Fibroblast of the aortic adventitia (primary cell): ENCODE data around the gene KRTAP10-8. TPM values are rescaled to one million over a fixed set of nuclear protein-coding genes. Genes with fewer than 3 reads are reported as not detected.
A peak's percentile ranks its signal among the peaks of the same experiment; 100 is the strongest.
"Not testable (repeated sequence)": the region's sequence is repeated elsewhere in the genome, so short reads cannot be mapped to it uniquely, and the experiment has no call there.

Experiments
- DNase-seq: peaks from one replicate; pipeline ENCODE4 v3.0.0-alpha.2; 2010; ENCODE audit warnings: low read depth
- H3K4me3 ChIP-seq: 2 replicates; pipeline ENCODE4 v1.5.1; 2011; ENCODE audit warnings: low read depth, mild to moderate bottlenecking, control low read depth, low read length, moderate library complexity
- total RNA-seq: library from RNA; depleted of rRNA; stranded (reverse); fragments of >200 nt; gene quantifications from 2 replicates; pipeline ENCODE4 v1.2.3, GENCODE V29; 2012; ENCODE audit warnings: low replicate concordance
- TF ChIP-seq, protein P1 (sequence below): IDR thresholded peaks from 2 replicates; pipeline ENCODE4 v1.5.1; 2011; ENCODE audit warnings: mild to moderate bottlenecking, low read length, control low read depth, inconsistent platforms; ENCODE audit not compliant: insufficient read depth

The KRTAP10-8 gene
- total RNA-seq, 1 donor = not detected

DNA sequence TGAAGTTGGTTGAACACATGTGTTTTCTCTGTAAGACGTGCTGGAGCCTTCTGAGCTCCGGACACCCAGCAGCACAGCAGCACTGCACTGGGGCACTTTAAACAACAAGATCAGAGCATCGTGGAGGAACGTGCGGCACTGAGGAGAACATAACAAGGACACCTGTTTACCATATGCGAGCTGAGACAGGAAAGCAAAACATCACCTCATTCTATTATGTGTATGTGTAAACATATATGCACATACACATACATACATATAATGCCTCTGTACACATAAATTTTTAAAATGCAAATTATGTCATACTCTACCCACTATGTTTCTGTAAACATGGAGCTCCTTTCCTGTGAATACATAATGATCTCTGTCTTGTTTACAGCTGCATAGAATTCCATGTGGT lies 16.4 kb upstream of the KRTAP10-8 start:
- no peak overlapping the region for H3K4me3 ChIP-seq
- no peak for DNase-seq
- TF ChIP-seq, protein P1, sequence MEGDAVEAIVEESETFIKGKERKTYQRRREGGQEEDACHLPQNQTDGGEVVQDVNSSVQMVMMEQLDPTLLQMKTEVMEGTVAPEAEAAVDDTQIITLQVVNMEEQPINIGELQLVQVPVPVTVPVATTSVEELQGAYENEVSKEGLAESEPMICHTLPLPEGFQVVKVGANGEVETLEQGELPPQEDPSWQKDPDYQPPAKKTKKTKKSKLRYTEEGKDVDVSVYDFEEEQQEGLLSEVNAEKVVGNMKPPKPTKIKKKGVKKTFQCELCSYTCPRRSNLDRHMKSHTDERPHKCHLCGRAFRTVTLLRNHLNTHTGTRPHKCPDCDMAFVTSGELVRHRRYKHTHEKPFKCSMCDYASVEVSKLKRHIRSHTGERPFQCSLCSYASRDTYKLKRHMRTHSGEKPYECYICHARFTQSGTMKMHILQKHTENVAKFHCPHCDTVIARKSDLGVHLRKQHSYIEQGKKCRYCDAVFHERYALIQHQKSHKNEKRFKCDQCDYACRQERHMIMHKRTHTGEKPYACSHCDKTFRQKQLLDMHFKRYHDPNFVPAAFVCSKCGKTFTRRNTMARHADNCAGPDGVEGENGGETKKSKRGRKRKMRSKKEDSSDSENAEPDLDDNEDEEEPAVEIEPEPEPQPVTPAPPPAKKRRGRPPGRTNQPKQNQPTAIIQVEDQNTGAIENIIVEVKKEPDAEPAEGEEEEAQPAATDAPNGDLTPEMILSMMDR = no peak

- DNase-seq = peak; percentile 22
- no peak overlapping the region for H3K4me3 ChIP-seq
- TF ChIP-seq, protein P1 = no peak
Measured at GRCh38 chr21:44596068-44596725, 15.7 kb upstream of the KRTAP10-8 start.

DNA sequence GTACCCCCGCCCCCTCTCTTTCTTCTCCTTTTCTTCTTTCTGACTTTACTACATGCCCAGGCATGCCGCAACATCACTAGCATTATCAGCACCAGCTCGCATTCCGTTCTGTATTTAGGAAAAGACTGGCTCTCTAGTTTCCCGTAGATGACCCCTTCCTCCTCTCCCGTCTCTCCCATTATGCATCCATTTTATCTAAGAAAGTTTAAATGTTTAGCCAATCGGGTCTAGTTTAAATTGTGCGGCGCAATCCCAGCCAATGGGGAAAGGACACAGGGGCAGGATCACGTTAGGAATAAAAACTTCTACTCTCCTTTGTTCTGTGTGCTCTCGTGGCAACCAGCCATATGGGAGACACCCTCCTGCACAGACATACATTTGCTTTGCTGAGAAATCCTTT lies 13.8 kb upstream of the KRTAP10-8 start:
- no peak overlapping the region for H3K4me3 ChIP-seq
- TF ChIP-seq, protein P1 = no peak
- DNase-seq = no peak

- no peak overlapping the region for H3K4me3 ChIP-seq
- TF ChIP-seq, protein P1 = no peak
- DNase-seq = no peak
Measured at GRCh38 chr21:44599264-44600029, 12.4 kb upstream of the KRTAP10-8 start.

DNA sequence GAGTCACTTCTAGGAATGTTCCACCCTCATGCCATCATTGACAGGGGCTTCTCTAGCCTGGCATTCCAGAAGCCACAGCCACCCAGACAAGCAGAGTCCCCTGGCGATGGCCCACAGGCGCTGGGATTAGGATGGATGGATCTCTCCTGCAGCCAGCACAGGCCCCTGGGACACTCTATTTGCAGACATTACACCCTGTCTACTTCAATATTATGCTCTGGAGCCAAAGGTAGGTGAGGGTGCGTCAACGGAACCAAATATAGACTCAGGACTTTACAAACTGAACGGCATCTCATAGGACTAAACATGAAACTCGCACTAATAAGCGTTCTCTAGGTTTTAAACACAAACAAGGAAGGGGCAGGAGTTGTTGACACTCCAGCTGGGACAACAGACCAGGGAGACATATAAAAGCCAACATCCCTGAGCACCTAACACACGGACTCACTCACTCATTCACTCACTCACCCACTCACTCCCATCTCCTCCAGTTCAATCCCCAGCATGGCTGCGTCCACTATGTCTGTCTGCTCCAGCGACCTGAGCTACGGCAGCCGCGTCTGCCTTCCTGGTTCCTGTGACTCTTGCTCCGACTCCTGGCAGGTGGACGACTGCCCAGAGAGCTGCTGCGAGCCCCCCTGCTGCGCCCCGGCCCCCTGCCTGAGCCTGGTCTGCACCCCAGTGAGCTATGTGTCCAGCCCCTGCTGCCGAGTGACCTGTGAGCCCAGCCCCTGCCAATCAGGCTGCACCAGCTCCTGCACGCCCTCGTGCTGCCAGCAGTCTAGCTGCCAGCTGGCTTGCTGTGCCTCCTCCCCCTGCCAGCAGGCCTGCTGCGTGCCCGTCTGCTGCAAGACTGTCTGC lies 11.5 kb upstream of the KRTAP10-8 start, which contains the start of gene KRTAP10-7:
Gene KRTAP10-7, plus strand, starts transcription at position 480 of the 861 bp plus-strand sequence. Its CDS starts 25 bp downstream, at position 505.
- not testable (repeated sequence) for DNase-seq

GRCh38 chr21:44601091-44601490 lies 10.8 kb upstream of the KRTAP10-8 start:
- not testable (repeated sequence) for DNase-seq, H3K4me3 ChIP-seq

More for the DNA sequence above, 11.5 kb upstream of the KRTAP10-8 start, which contains the start of gene KRTAP10-7:
- not testable (repeated sequence) for H3K4me3 ChIP-seq

DNA sequence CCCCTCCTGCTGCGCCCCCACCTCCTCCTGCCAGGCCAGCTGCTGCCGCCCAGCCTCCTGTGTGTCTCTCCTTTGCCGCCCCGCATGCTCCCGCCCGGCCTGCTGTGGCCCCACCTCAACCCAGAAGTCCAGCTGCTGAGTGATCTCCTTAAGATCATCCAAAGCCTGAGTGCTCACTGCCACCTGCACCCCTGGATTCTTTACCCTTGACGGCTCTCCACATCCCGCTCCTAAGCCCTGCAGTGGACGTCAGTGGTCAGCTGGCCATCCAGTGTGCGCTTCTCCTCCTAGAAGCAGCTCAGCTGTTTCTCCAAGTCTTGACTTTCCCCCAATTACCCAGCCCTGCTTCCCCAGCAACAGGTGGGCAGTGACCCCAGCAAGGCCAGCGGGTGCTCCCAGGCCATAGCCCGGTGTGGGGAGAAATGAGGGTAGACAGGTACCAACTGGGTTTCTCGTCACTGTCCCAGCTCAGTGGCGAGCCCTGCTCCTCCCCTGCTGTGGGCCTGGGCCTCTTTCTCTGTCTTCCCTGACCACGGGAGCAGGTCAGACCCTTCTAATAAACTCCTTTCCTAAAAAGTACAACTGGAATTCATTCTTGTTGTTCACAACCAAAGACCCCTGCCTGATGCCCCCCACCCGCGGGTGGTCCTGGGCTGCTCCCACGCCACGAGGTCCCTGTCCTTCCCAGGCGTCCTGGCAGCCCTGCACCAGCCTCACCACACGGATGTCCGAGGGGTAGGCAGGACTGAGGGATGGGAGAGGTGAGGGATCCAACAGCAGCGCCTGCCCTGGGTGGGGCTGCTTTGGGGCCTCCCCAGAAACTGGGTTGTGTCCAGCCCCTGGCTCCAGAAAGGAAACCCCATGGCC lies 10.1 kb upstream of the KRTAP10-8 start:
- H3K4me3 ChIP-seq = no peak overlapping the region
- DNase-seq = no peak
- TF ChIP-seq, protein P1 = no peak
